ENCODE results near the gene ZBTB38.

Gene ZBTB38

GRCh38 chr3:141403576-141403975 is 35.3 kb downstream of the ZBTB38 start:
- peak; percentile 46 for DNase-seq (ENCODE audit: low spot score)

- no peak for DNase-seq (ENCODE audit: low spot score)
These were observed 36.7 kb downstream of the ZBTB38 start for GRCh38 chr3:141405025-141405424.

GRCh38 chr3:141405591-141405990 is 37.3 kb downstream of the ZBTB38 start:
- no peak for DNase-seq (ENCODE audit: low spot score)

GRCh38 chr3:141406265-141406664 is 38.0 kb downstream of the ZBTB38 start:
- DNase-seq (ENCODE audit: low spot score) = no peak

GRCh38 chr3:141407047-141407446 is 38.7 kb downstream of the ZBTB38 start:
- no peak for DNase-seq (ENCODE audit: low spot score)

GRCh38 chr3:141407825-141408224 is 39.5 kb downstream of the ZBTB38 start:
- DNase-seq (ENCODE audit: low spot score) = no peak

GRCh38 chr3:141408596-141408995 is 40.3 kb downstream of the ZBTB38 start:
- DNase-seq (ENCODE audit: low spot score) = no peak

- DNase-seq (ENCODE audit: low spot score) = no peak
These were observed 41.6 kb downstream of the ZBTB38 start for GRCh38 chr3:141409940-141410241.

- DNase-seq (ENCODE audit: low spot score) = no peak
These were observed 42.1 kb downstream of the ZBTB38 start for GRCh38 chr3:141410408-141410807.

- DNase-seq (ENCODE audit: low spot score) = peak; percentile 35
These were observed 42.5 kb downstream of the ZBTB38 start for GRCh38 chr3:141410846-141411245.

GRCh38 chr3:141411251-141411771 is 43.0 kb downstream of the ZBTB38 start:
- DNase-seq (ENCODE audit: low spot score) = peak; percentile 68

- peak; percentile 61 for DNase-seq (ENCODE audit: low spot score)
These were observed 44.0 kb downstream of the ZBTB38 start for GRCh38 chr3:141412087-141412935.

- DNase-seq (ENCODE audit: low spot score) = no peak
These were observed 44.6 kb downstream of the ZBTB38 start for GRCh38 chr3:141412936-141413354.

- DNase-seq (ENCODE audit: low spot score) = peak; percentile 37
These were observed 45.1 kb downstream of the ZBTB38 start for GRCh38 chr3:141413391-141413790.

- peak; percentile 38 for DNase-seq (ENCODE audit: low spot score)
These were observed 45.7 kb downstream of the ZBTB38 start for GRCh38 chr3:141413801-141414689.

- no peak for DNase-seq (ENCODE audit: low spot score)
These were observed 46.6 kb downstream of the ZBTB38 start for GRCh38 chr3:141414800-141415462.

GRCh38 chr3:141415953-141416352 is 47.6 kb downstream of the ZBTB38 start:
- no peak for DNase-seq (ENCODE audit: low spot score)

Data from CD4-positive, alpha-beta T cell treated with Interleukin-15 for 4 hours (primary cell).